NCI-H82 treated with DMSO at 0.1 percent for 48 hours (cell line): ENCODE measurements around the gene PNPLA2.

Experiments used
- DNase-seq: peaks from one replicate; lab custom pipeline; 2025; ENCODE audit not compliant: unreplicated experiment; lab: John Stamatoyannopoulos, UW

Gene PNPLA2

GRCh38 chr11:798093-798713, 20.5 kb upstream of the PNPLA2 start, which contains the start of gene SLC25A22:
Gene SLC25A22 (minus strand): TSS chr11:798281. CDS start chr11:795006, 3,275 bp downstream.
- peak; percentile 15 for DNase-seq

- no peak for DNase-seq
These were observed 18.9 kb upstream of the PNPLA2 start for GRCh38 chr11:799641-800316.

- DNase-seq = no peak
These were observed 18.2 kb upstream of the PNPLA2 start for GRCh38 chr11:800473-800872.

- DNase-seq = no peak
These were observed 17.5 kb upstream of the PNPLA2 start for GRCh38 chr11:801097-801780.

GRCh38 chr11:802018-802617, 16.6 kb upstream of the PNPLA2 start:
- DNase-seq = no peak

- no peak for DNase-seq
These were observed 15.8 kb upstream of the PNPLA2 start for GRCh38 chr11:802693-803466.

- DNase-seq = no peak
These were observed 15.3 kb upstream of the PNPLA2 start for GRCh38 chr11:803467-803742.

- no peak for DNase-seq
These were observed 14.7 kb upstream of the PNPLA2 start for GRCh38 chr11:803770-804598.

- no peak for DNase-seq
These were observed 14.1 kb upstream of the PNPLA2 start for GRCh38 chr11:804599-804964.

- DNase-seq = no peak
These were observed 10.1 kb upstream of the PNPLA2 start for GRCh38 chr11:808427-809286.

GRCh38 chr11:809287-810039, 9.3 kb upstream of the PNPLA2 start, which contains the start of gene RPLP2:
Gene RPLP2 (plus strand): TSS chr11:809967. CDS start chr11:810235, 268 bp downstream.
- peak; percentile 77 for DNase-seq

- DNase-seq = no peak
These were observed 8.6 kb upstream of the PNPLA2 start for GRCh38 chr11:810040-810567.

- DNase-seq = no peak
These were observed 7.1 kb upstream of the PNPLA2 start for GRCh38 chr11:811446-812245.

- DNase-seq = no peak
These were observed 6.3 kb upstream of the PNPLA2 start for GRCh38 chr11:812390-812789.

GRCh38 chr11:813072-813455, 5.7 kb upstream of the PNPLA2 start:
- DNase-seq = no peak

- no peak for DNase-seq
These were observed 5.1 kb upstream of the PNPLA2 start for GRCh38 chr11:813456-814096.
